Measurements from ENCODE around the gene PCCA. TPM values are rescaled to one million over a fixed set of nuclear protein-coding genes. Genes with fewer than 3 reads are reported as not detected.

Gene PCCA
- total RNA-seq, 1 donor from 2014 or later: 66.8 TPM

- Mint-ChIP-seq H3K27me3 (ENCODE audit: unreplicated experiment) (no peaks in the 10 kb centered on the region), H3K9me3 (ENCODE audit: unreplicated experiment) (no peaks in the 10 kb centered on the region), H3K4me3 (ENCODE audit: unreplicated experiment) (no peak overlapping the region), H3K27ac (ENCODE audit: unreplicated experiment) (no peak overlapping the region), H3K4me1 (ENCODE audit: low read depth, unreplicated experiment) (peaks cover 5% of the 10 kb centered on the region), H3K36me3 (ENCODE audit: unreplicated experiment) (no peaks in the 10 kb centered on the region)
- no peak for DNase-seq
- no peak for TF ChIP-seq CTCF (IDR thresholded peaks at IDR 0.05; ENCODE audit: partially characterized antibody, unreplicated experiment)
Measured at GRCh38 chr13:100461309-100462030, 372.6 kb downstream of the PCCA start.

- DNase-seq: no peak
- H3K9me3 Mint-ChIP-seq (ENCODE audit: unreplicated experiment): no peaks in the 10 kb centered on the region
- TF ChIP-seq CTCF (IDR thresholded peaks at IDR 0.05; ENCODE audit: partially characterized antibody, unreplicated experiment): no peak
- H3K27me3 Mint-ChIP-seq (ENCODE audit: unreplicated experiment): no peaks in the 10 kb centered on the region
- H3K4me3 Mint-ChIP-seq (ENCODE audit: unreplicated experiment): no peak overlapping the region
- H3K36me3 Mint-ChIP-seq (ENCODE audit: unreplicated experiment): no peaks in the 10 kb centered on the region
- H3K4me1 Mint-ChIP-seq (ENCODE audit: low read depth, unreplicated experiment): peaks cover 5% of the 10 kb centered on the region
- H3K27ac Mint-ChIP-seq (ENCODE audit: unreplicated experiment): no peak overlapping the region
Measured at GRCh38 chr13:100464006-100464405, 375.1 kb downstream of the PCCA start.

GRCh38 chr13:100465558-100465957 is 376.7 kb downstream of the PCCA start:
- H3K4me3 Mint-ChIP-seq (ENCODE audit: unreplicated experiment): no peak overlapping the region
- TF ChIP-seq CTCF (IDR thresholded peaks at IDR 0.05; ENCODE audit: partially characterized antibody, unreplicated experiment): no peak
- H3K9me3 Mint-ChIP-seq (ENCODE audit: unreplicated experiment): no peaks in the 10 kb centered on the region
- no peak overlapping the region for H3K27ac Mint-ChIP-seq (ENCODE audit: unreplicated experiment)
- H3K27me3 Mint-ChIP-seq (ENCODE audit: unreplicated experiment): no peaks in the 10 kb centered on the region
- H3K36me3 Mint-ChIP-seq (ENCODE audit: unreplicated experiment): no peaks in the 10 kb centered on the region
- peaks cover 5% of the 10 kb centered on the region for H3K4me1 Mint-ChIP-seq (ENCODE audit: low read depth, unreplicated experiment)
- DNase-seq: no peak

- Mint-ChIP-seq H3K9me3 (ENCODE audit: unreplicated experiment) (no peaks in the 10 kb centered on the region), H3K4me1 (ENCODE audit: low read depth, unreplicated experiment) (peaks cover 15% of the 10 kb centered on the region), H3K36me3 (ENCODE audit: unreplicated experiment) (no peaks in the 10 kb centered on the region), H3K27ac (ENCODE audit: unreplicated experiment) (no peak overlapping the region), H3K27me3 (ENCODE audit: unreplicated experiment) (no peaks in the 10 kb centered on the region), H3K4me3 (ENCODE audit: unreplicated experiment) (no peak overlapping the region)
- TF ChIP-seq CTCF (IDR thresholded peaks at IDR 0.05; ENCODE audit: partially characterized antibody, unreplicated experiment): no peak
- DNase-seq: no peak
Measured at GRCh38 chr13:100470866-100471505, 382.1 kb downstream of the PCCA start.

- Mint-ChIP-seq H3K27ac (ENCODE audit: unreplicated experiment) (peak overlapping the region; percentile 19), H3K36me3 (ENCODE audit: unreplicated experiment) (no peaks in the 10 kb centered on the region), H3K9me3 (ENCODE audit: unreplicated experiment) (no peaks in the 10 kb centered on the region), H3K27me3 (ENCODE audit: unreplicated experiment) (no peaks in the 10 kb centered on the region), H3K4me1 (ENCODE audit: low read depth, unreplicated experiment) (peaks cover 15% of the 10 kb centered on the region), H3K4me3 (ENCODE audit: unreplicated experiment) (no peak overlapping the region)
- DNase-seq: no peak
- TF ChIP-seq CTCF (IDR thresholded peaks at IDR 0.05; ENCODE audit: partially characterized antibody, unreplicated experiment): no peak
Measured at GRCh38 chr13:100473087-100473486, 384.2 kb downstream of the PCCA start.

Measured in glutamatergic neuron (in vitro differentiated cells).